Measurements from ENCODE around the gene PKIB.

DNA sequence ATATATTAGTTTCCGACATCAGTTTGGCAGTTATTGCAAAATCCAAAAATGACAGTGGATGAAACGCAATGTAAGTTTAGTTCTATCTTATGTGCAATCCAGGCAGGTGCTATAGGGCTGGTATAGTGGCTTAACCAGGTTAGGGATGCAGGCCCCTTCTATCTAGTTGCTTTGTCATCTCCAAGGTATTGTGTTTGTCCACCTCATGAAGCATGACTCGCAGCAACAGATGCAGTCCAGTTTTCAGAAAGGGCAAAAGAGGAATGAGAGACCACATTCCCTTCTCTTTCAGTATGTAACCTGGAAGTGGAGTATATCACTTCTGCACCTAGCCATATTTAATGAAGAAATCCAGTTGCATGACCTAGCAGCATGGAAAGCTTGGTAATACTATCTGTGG lies 59.7 kb downstream of the PKIB start:
- no peak for TF ChIP-seq CTCF (IDR thresholded peaks at IDR 0.05; ENCODE audit: borderline replicate concordance, extremely low read depth, low read length, poor library complexity, severe bottlenecking)
- no peak for TF ChIP-seq EZH2 (IDR thresholded peaks at IDR 0.05; ENCODE audit: borderline replicate concordance, low read depth, low read length, severe bottlenecking)

All from DND-41 (cell line).